HepG2 (cell line): ENCODE results near the gene BPIFA2. TPM values are rescaled to one million over a fixed set of nuclear protein-coding genes. Genes with fewer than 3 reads are reported as not detected.

Experiments used
- ATAC-seq: fragments of 200-7000 bp; cut with Tn5 transposase; 3 replicates; pipeline ENCODE4 v1.9.1; 2020; ENCODE audit warnings: mild to moderate bottlenecking, moderate library complexity
- Bru-seq: library from RNA; stranded (reverse); fragments of 400-500 nt; gene quantifications from one replicate; lab custom pipeline; 2021; lab: Mats Ljungman, UMichigan
- BruChase-seq, 2 experiments: library from RNA; stranded (reverse); fragments of 400-500 nt; gene quantifications; one replicate each; lab custom pipeline; 2021; lab: Mats Ljungman, UMichigan
- BruUV-seq: library from RNA; stranded (reverse); fragments of 400-500 nt; replicated peaks from 2 replicates; lab custom pipeline; 2021; lab: Mats Ljungman, UMichigan
- CTCF ChIA-PET: fragments of 300-600 bp; formaldehyde crosslinking; extraction: SDS; loops from one replicate; lab custom pipeline; 2021; ENCODE audit warnings: low total read pairs, inconsistent platforms, low intra/inter-chr PET ratio; lab: Yijun Ruan, JAX
- POLR2A ChIA-PET: fragments of 350-600 bp; sonication (Branson Sonifier 250); formaldehyde crosslinking; loops from one replicate; lab custom pipeline; 2020; ENCODE audit warnings: antibody characterized with exemption, inconsistent platforms; lab: Yijun Ruan, JAX
- DNase-seq: peaks from one replicate; pipeline ENCODE4 v3.0.0-alpha.2; 2015; ENCODE audit warnings: low spot score
- FAIRE-seq: peaks from 3 replicates; lab custom pipeline; 2011; peaks lifted over from hg19 to GRCh38; lab: Jason Lieb, UNC
- H2AFZ ChIP-seq: one replicate; pipeline ENCODE4 v1.6.1; 2011; ENCODE audit warnings: low read length, inconsistent platforms
- H3K27ac ChIP-seq: fragments of 300-600 bp; 3 replicates; pipeline ENCODE4 v1.8.0; 2011; ENCODE audit warnings: mixed run types, mild to moderate bottlenecking, mixed read lengths, low read length, inconsistent platforms; ENCODE audit not compliant: insufficient read depth; ENCODE audit errors: extremely low read length
- H3K27me3 ChIP-seq, 2 experiments: fragments of 200-600 bp in 1 of 2; 2 replicates in 1 of 2; 3 replicates in 1 of 2; pipeline versions ENCODE4 v1.6.0 to v1.8.0; 2011; ENCODE audit warnings: low read length in 2 of 2, mild to moderate bottlenecking in 2 of 2, moderate library complexity in 2 of 2, inconsistent platforms in 1 of 2; ENCODE audit not compliant: insufficient read depth in 2 of 2, control insufficient read depth in 1 of 2
- H3K36me3 ChIP-seq, 2 experiments: fragments of 200-600 bp in 1 of 2; replicated peaks in 1 of 2; 2 replicates in 1 of 2; 3 replicates in 1 of 2; pipeline versions ENCODE4 v1.5.1 to v1.8.0; 2011; ENCODE audit warnings: low read length in 2 of 2, inconsistent platforms in 1 of 2; ENCODE audit not compliant: insufficient read depth in 2 of 2, control insufficient read depth in 1 of 2
- H3K4me1 ChIP-seq: 2 replicates; pipeline ENCODE4 v1.5.1; 2012; ENCODE audit warnings: low read length, inconsistent platforms; ENCODE audit not compliant: insufficient read depth
- H3K4me2 ChIP-seq: 2 replicates; pipeline ENCODE4 v1.6.0; 2011; ENCODE audit warnings: low read depth, low read length, inconsistent platforms
- H3K4me3 ChIP-seq, 3 experiments: fragments of 200-600 bp in 1 of 3; sonication (generic), shearing (Covaris generic) in 1 of 3; replicated peaks in 1 of 3; 2 replicates each; pipeline ENCODE4 v1.5.1; 2011 to 2016; ENCODE audit warnings: low read length in 3 of 3, inconsistent platforms in 2 of 3, low read depth in 2 of 3, mild to moderate bottlenecking in 2 of 3, control low read depth in 1 of 3, mixed read lengths in 1 of 3; ENCODE audit not compliant: insufficient read depth in 1 of 3
- H3K79me2 ChIP-seq: one replicate; pipeline ENCODE4 v1.6.1; 2011; ENCODE audit warnings: low read length, inconsistent platforms; ENCODE audit not compliant: insufficient read depth
- H3K9ac ChIP-seq: 2 replicates; pipeline ENCODE4 v1.6.0; 2011; ENCODE audit warnings: mild to moderate bottlenecking, low read depth, low read length, inconsistent platforms; ENCODE audit not compliant: insufficient read depth
- H3K9me3 ChIP-seq: 2 replicates; pipeline ENCODE4 v1.5.1; 2012; ENCODE audit warnings: mild to moderate bottlenecking, low read length
- H4K20me1 ChIP-seq: 2 replicates; pipeline ENCODE4 v1.6.0; 2011; ENCODE audit warnings: inconsistent platforms, mild to moderate bottlenecking, low read length, moderate library complexity; ENCODE audit not compliant: insufficient read depth
- CTCF ChIP-seq: sonication (generic); formaldehyde crosslinking; IDR thresholded peaks from 2 replicates; pipeline ENCODE4 v1.5.0; 2020; ENCODE audit warnings: mild to moderate bottlenecking, missing genetic modification reagents, moderate library complexity
- ETV5 ChIP-seq: IDR thresholded peaks from 2 replicates; pipeline ENCODE4 v1.6.1; 2018; ENCODE audit warnings: missing biosample characterization, missing genetic modification reagents, inconsistent platforms, borderline replicate concordance
- KMT2B ChIP-seq: IDR thresholded peaks from 2 replicates; pipeline ENCODE4 v1.6.1; 2016; ENCODE audit warnings: missing genetic modification reagents, missing compliant biosample characterization
- POLR2AphosphoS5 ChIP-seq: IDR thresholded peaks from 2 replicates; pipeline ENCODE4 v1.6.1; 2012; ENCODE audit warnings: low read depth, low read length
- POLR2G ChIP-seq: fragments of 200-400 bp; formaldehyde crosslinking; IDR thresholded peaks from 2 replicates; pipeline ENCODE4 v1.6.1; 2018; ENCODE audit warnings: mild to moderate bottlenecking, low read depth, low read length, moderate library complexity
- STAG1 ChIP-seq: sonication (generic); formaldehyde crosslinking; IDR thresholded peaks from 2 replicates; pipeline ENCODE4 v1.4.0; 2020; ENCODE audit warnings: missing genetic modification reagents
- TEAD2 ChIP-seq: sonication (generic); formaldehyde crosslinking; IDR thresholded peaks from 2 replicates; pipeline ENCODE4 v1.9.0; 2021; ENCODE audit warnings: missing genetic modification reagents
- TFDP2 ChIP-seq: sonication (generic); formaldehyde crosslinking; IDR thresholded peaks from 2 replicates; pipeline ENCODE4 v1.4.0; 2020; ENCODE audit warnings: missing genetic modification reagents
- ZNF362 ChIP-seq: sonication (generic); formaldehyde crosslinking; IDR thresholded peaks from 2 replicates; pipeline ENCODE4 v1.4.0; 2020; ENCODE audit warnings: missing genetic modification reagents, mild to moderate bottlenecking, borderline replicate concordance
- ZNF552 ChIP-seq: sonication (generic); formaldehyde crosslinking; IDR thresholded peaks from 2 replicates; pipeline ENCODE4 v1.9.0; 2022; ENCODE audit warnings: missing genetic modification reagents, mild to moderate bottlenecking, borderline replicate concordance
- WGBS: methylation state at CpG from one replicate; pipeline ENCODE4 v1.1.6; 2017; ENCODE audit warnings: low lambda C conversion rate; 5-methylcytosine and 5-hydroxymethylcytosine counted together
- in situ Hi-C: cut with HindIII; loops from 2 replicates; pipeline ENCODE4 v1.10.0; 2017; ENCODE audit warnings: low pct_unique_long_range_greater_than_20kb; ENCODE audit not compliant: extremely low pct_ligation_motif_present
- intact Hi-C: fragments of 100-400 bp; cut with micrococcal nuclease; formaldehyde crosslinking; loops from one replicate; pipeline ENCODE4 v1.10.0; 2022; ENCODE audit not compliant: unreplicated experiment
- long read RNA-seq, 2 experiments: library from RNA in 1 of 2; library from polyadenylated mRNA in 1 of 2; stranded (forward) in 1 of 2; unstranded in 1 of 2; transcript quantifications; one replicate each; pipeline ENCODE4 v2.0.0, GENCODE V29; 2019 to 2022
- polyA minus RNA-seq, 3 experiments: library from RNA; depleted of rRNA, polyadenylated mRNA; stranded (reverse); fragments of >200 nt; gene quantifications; 2 replicates each; pipeline ENCODE4 v1.2.3, GENCODE V29; 2011; ENCODE audit warnings: low replicate concordance in 1 of 3
- polyA plus RNA-seq, 8 experiments: library from polyadenylated mRNA; depleted of rRNA in 3 of 8; stranded (reverse) in 7 of 8; unstranded in 1 of 8; fragments of >200 nt; fragmentation: Illumina TruSeq in 4 of 8; extraction: Trizol in 4 of 8; gene quantifications; 2 replicates each; pipeline versions ENCODE4 v1.2.1 to v1.2.3, GENCODE V29; 2011 to 2016; ENCODE audit warnings: low read depth in 4 of 8, missing spikeins in 1 of 8, mixed read lengths in 1 of 8; ENCODE audit not compliant: insufficient read depth in 1 of 8
- total RNA-seq, 5 experiments: library from RNA; depleted of rRNA; stranded (reverse); fragments of >200 nt; fragmentation: Illumina TruSeq; extraction: Trizol; gene quantifications; 2 replicates each; pipeline ENCODE4 v1.2.3, GENCODE V29; 2016; ENCODE audit warnings: low read depth in 1 of 5

Gene BPIFA2
- total RNA-seq (2016; rRNA removed; fragmentation: Illumina TruSeq; extraction: Trizol) (not detected in 2 replicates), polyA plus RNA-seq (2011; rRNA removed) (not detected in 2 replicates), polyA minus RNA-seq (2011; rRNA and poly(A)+ RNA removed; ENCODE audit: low replicate concordance) (not detected in 2 replicates), Bru-seq, nascent RNA (not detected), BruChase-seq, experiment 1, labeled RNA remaining after a 6-hour chase (percentile 6 among the genes with signal in this experiment), BruChase-seq, experiment 2, labeled RNA remaining after a 2-hour chase (not detected)
- not detected in 2 replicates for total RNA-seq (2016; cell fraction: cytosol; rRNA removed; fragmentation: Illumina TruSeq; extraction: Trizol; ENCODE audit: low read depth)
- total RNA-seq (2016; cell fraction: insoluble cytoplasmic fraction; rRNA removed; fragmentation: Illumina TruSeq; extraction: Trizol), result not detected in 2 replicates
- total RNA-seq (2016; cell fraction: membrane; rRNA removed; fragmentation: Illumina TruSeq; extraction: Trizol), result not detected in 2 replicates
- total RNA-seq (2016; cell fraction: nucleus; rRNA removed; fragmentation: Illumina TruSeq; extraction: Trizol), result not detected in 2 replicates
- not detected in 2 replicates for polyA plus RNA-seq (2011; cell fraction: cytosol; rRNA removed)
- not detected in 2 replicates for polyA plus RNA-seq (2011; cell fraction: nucleus; rRNA removed)
- not detected in 2 replicates for polyA plus RNA-seq (2012)
- not detected in 2 replicates for polyA plus RNA-seq (2016; cell fraction: cytosol; fragmentation: Illumina TruSeq; extraction: Trizol; ENCODE audit: low read depth)
- polyA plus RNA-seq (2016; cell fraction: insoluble cytoplasmic fraction; fragmentation: Illumina TruSeq; extraction: Trizol; ENCODE audit: low read depth), result not detected in 2 replicates
- not detected in 2 replicates for polyA plus RNA-seq (2016; cell fraction: membrane; fragmentation: Illumina TruSeq; extraction: Trizol; ENCODE audit: low read depth)
- polyA plus RNA-seq (2016; cell fraction: nucleus; fragmentation: Illumina TruSeq; extraction: Trizol; ENCODE audit: insufficient read depth, low read depth), result not detected in 2 replicates
- polyA minus RNA-seq (2011; cell fraction: cytosol; rRNA and poly(A)+ RNA removed), result not detected in 2 replicates
- not detected in 2 replicates for polyA minus RNA-seq (2011; cell fraction: nucleus; rRNA and poly(A)+ RNA removed)
- long read RNA-seq, experiment 1, result 0 reads
- long read RNA-seq, experiment 2, result 0 reads

GRCh38 chr20:33167859-33168258 lies at the start of gene BPIFA2:
Gene BPIFA2, plus strand, starts transcription at chr20:33168159. Its CDS starts 987 bp downstream, at chr20:33169146.
- Histone ChIP-seq H3K27me3 (peaks cover 0 to 18% of the 10 kb centered on the region in 2 experiments; a peak in 2 of 5 replicates), H3K27ac (no peak within 1 kb of the TSS), H3K79me2 (no peaks in the 10 kb centered on the region), H2AFZ (no peak within 1 kb of the TSS), H4K20me1 (no peaks in the 10 kb centered on the region), H3K36me3 (no peaks in the 10 kb centered on the region), H3K4me1 (no peaks in the 10 kb centered on the region), H3K9me3 (peaks cover 9% of the 10 kb centered on the region), H3K9ac (no peak within 1 kb of the TSS), H3K4me2 (no peak within 1 kb of the TSS), H3K4me3 (no peak within 1 kb of the TSS)
- ATAC-seq (no peak), FAIRE-seq (no peak), DNase-seq (no peak)
- TF ChIP-seq STAG1 (CRISPR knock-in tag), result peak; percentile 43
- no peak for TF ChIP-seq TFDP2 (CRISPR knock-in tag)
- no peak for TF ChIP-seq ZNF362 (CRISPR knock-in tag)
- no peak for TF ChIP-seq TEAD2 (CRISPR knock-in tag)
- no peak for TF ChIP-seq KMT2B (CRISPR knock-in tag)
- no peak for TF ChIP-seq POLR2G
- TF ChIP-seq CTCF (CRISPR knock-in tag), result peak; percentile 47
- TF ChIP-seq ZNF552 (CRISPR knock-in tag), result no peak
- TF ChIP-seq ETV5, result no peak
- TF ChIP-seq POLR2AphosphoS5, result no peak
- ChIA-PET POLR2A (no interaction called here), CTCF (interaction anchor here (2.3 kb wide), 1 partner anchor 72 kb away, joined by 5 read pairs; no protein-coding TSS in a partner anchor)
- WGBS, result 17% methylated on average over 8 of the region's 8 CpGs
- BruUV-seq, result no TSS peak
- intact Hi-C loops, result no loop called here
- in situ Hi-C loops, result no loop called here
